ENCODE results near the gene FAT1. TPM values are rescaled to one million over a fixed set of nuclear protein-coding genes. Genes with fewer than 3 reads are reported as not detected.
A peak's percentile ranks its signal among the peaks of the same experiment; 100 is the strongest.
"Not testable (repeated sequence)": the region's sequence is repeated elsewhere in the genome, so short reads cannot be mapped to it uniquely, and the experiment has no call there.

Gene FAT1
- total RNA-seq, 1 donor from 2014 or later = 408 TPM

GRCh38 chr4:186762361-186762760 is 38.7 kb upstream of the FAT1 start:
- no peak overlapping the region for H3K4me3 Mint-ChIP-seq (ENCODE audit: unreplicated experiment)
- no peak for TF ChIP-seq CTCF (IDR thresholded peaks at IDR 0.05)
- no peak overlapping the region for H3K27ac Mint-ChIP-seq (ENCODE audit: unreplicated experiment)
- no peaks in the 10 kb centered on the region for H3K36me3 Mint-ChIP-seq (ENCODE audit: unreplicated experiment)
- H3K4me1 Mint-ChIP-seq (ENCODE audit: unreplicated experiment) = peaks cover 14% of the 10 kb centered on the region
- no peaks in the 10 kb centered on the region for H3K27me3 Mint-ChIP-seq (ENCODE audit: unreplicated experiment)
- DNase-seq (ENCODE audit: extremely low spot score, unreplicated experiment) = no peak
- H3K9me3 Mint-ChIP-seq (ENCODE audit: unreplicated experiment) = no peaks in the 10 kb centered on the region

- H3K9me3 Mint-ChIP-seq (ENCODE audit: unreplicated experiment); H3K36me3 Mint-ChIP-seq (ENCODE audit: unreplicated experiment); H3K27ac Mint-ChIP-seq (ENCODE audit: unreplicated experiment); DNase-seq (ENCODE audit: extremely low spot score, unreplicated experiment); H3K4me3 Mint-ChIP-seq (ENCODE audit: unreplicated experiment); H3K27me3 Mint-ChIP-seq (ENCODE audit: unreplicated experiment): not testable (repeated sequence)
- peaks cover 14% of the 10 kb centered on the region for H3K4me1 Mint-ChIP-seq (ENCODE audit: unreplicated experiment)
Measured at GRCh38 chr4:186761956-186762355, 38.3 kb upstream of the FAT1 start.

- H3K4me3 Mint-ChIP-seq (ENCODE audit: unreplicated experiment) = no peak overlapping the region
- peaks cover 4% of the 10 kb centered on the region for H3K9me3 Mint-ChIP-seq (ENCODE audit: unreplicated experiment)
- no peak for DNase-seq (ENCODE audit: extremely low spot score, unreplicated experiment)
- no peaks in the 10 kb centered on the region for H3K27me3 Mint-ChIP-seq (ENCODE audit: unreplicated experiment)
- no peak for TF ChIP-seq CTCF (IDR thresholded peaks at IDR 0.05)
- H3K4me1 Mint-ChIP-seq (ENCODE audit: unreplicated experiment) = peaks cover 14% of the 10 kb centered on the region
- H3K27ac Mint-ChIP-seq (ENCODE audit: unreplicated experiment) = no peak overlapping the region
- H3K36me3 Mint-ChIP-seq (ENCODE audit: unreplicated experiment) = no peaks in the 10 kb centered on the region
Measured at GRCh38 chr4:186761393-186761792, 37.7 kb upstream of the FAT1 start.

GRCh38 chr4:186760576-186760975 is 36.9 kb upstream of the FAT1 start:
- peak overlapping the region; percentile 2 for H3K27ac Mint-ChIP-seq (ENCODE audit: unreplicated experiment)
- H3K36me3 Mint-ChIP-seq (ENCODE audit: unreplicated experiment) = no peaks in the 10 kb centered on the region
- H3K4me3 Mint-ChIP-seq (ENCODE audit: unreplicated experiment) = no peak overlapping the region
- no peak for TF ChIP-seq CTCF (IDR thresholded peaks at IDR 0.05)
- peaks cover 19% of the 10 kb centered on the region for H3K4me1 Mint-ChIP-seq (ENCODE audit: unreplicated experiment)
- H3K27me3 Mint-ChIP-seq (ENCODE audit: unreplicated experiment) = no peaks in the 10 kb centered on the region
- DNase-seq (ENCODE audit: extremely low spot score, unreplicated experiment) = no peak
- H3K9me3 Mint-ChIP-seq (ENCODE audit: unreplicated experiment) = peaks cover 4% of the 10 kb centered on the region

GRCh38 chr4:186759990-186760389 is 36.3 kb upstream of the FAT1 start:
- Mint-ChIP-seq H3K4me3 (ENCODE audit: unreplicated experiment) (no peak overlapping the region), H3K9me3 (ENCODE audit: unreplicated experiment) (peaks cover 4% of the 10 kb centered on the region), H3K36me3 (ENCODE audit: unreplicated experiment) (no peaks in the 10 kb centered on the region), H3K27me3 (ENCODE audit: unreplicated experiment) (no peaks in the 10 kb centered on the region), H3K4me1 (ENCODE audit: unreplicated experiment) (peaks cover 15% of the 10 kb centered on the region), H3K27ac (ENCODE audit: unreplicated experiment) (no peak overlapping the region)
- TF ChIP-seq CTCF (IDR thresholded peaks at IDR 0.05) = no peak
- DNase-seq (ENCODE audit: extremely low spot score, unreplicated experiment) = no peak
